ENCODE measurements around the gene BUD31.
"Not testable (repeated sequence)": the region's sequence is repeated elsewhere in the genome, so short reads cannot be mapped to it uniquely, and the experiment has no call there.

The BUD31 gene
- total RNA-seq: 111 to 118 reads per million in 2 donors

DNA sequence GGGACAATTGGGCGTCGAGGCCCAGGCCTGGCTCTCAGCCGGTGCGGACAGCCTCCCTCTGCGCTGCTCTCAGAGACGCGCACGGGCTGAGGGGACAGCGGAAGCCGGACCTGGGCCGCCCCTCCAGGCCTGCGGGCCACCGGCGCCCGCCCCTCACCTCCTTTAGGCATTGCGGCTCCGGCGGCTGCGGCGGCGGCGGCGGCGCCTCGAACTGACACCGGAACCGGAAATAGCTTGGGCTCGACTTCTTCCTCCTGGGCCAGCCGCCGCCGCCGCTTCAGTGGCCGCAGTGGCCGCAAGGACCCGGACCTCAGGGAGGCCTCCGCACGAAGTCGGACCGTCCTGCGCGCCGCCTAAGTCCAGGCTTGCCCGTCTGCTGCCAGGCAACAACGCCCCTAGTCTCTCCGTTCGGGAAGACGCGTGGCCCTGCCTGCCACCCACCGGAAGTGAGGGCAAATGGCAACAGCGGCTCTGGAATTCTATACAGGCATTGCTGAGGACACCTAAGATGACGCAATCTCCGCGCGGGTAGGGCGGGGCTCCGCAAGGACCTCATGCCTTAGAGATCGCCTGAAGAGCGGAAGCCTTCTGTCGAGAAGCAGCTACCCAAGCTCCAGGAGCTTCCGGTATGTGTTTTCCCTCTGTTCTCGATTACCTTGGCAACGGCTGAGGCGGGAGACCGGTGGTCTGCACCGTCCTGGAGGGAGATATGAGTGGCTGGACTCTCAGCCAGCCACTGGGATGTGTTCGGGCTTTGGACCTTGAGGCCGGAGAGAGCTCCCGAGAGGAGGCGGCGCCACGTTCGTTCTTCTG, at the start of gene BUD31, which contains the start of gene PDAP1:
TSS of gene BUD31 (plus strand) at position 591 of the 813 bp plus-strand sequence. CDS start 2,124 bp downstream, outside the sequence.
TSS of gene PDAP1 (minus strand) at position 219 of the 813 bp plus-strand sequence. CDS start at position 170, 49 bp downstream.
- peak; percentile 75 to 96 (median 90) for DNase-seq

DNA sequence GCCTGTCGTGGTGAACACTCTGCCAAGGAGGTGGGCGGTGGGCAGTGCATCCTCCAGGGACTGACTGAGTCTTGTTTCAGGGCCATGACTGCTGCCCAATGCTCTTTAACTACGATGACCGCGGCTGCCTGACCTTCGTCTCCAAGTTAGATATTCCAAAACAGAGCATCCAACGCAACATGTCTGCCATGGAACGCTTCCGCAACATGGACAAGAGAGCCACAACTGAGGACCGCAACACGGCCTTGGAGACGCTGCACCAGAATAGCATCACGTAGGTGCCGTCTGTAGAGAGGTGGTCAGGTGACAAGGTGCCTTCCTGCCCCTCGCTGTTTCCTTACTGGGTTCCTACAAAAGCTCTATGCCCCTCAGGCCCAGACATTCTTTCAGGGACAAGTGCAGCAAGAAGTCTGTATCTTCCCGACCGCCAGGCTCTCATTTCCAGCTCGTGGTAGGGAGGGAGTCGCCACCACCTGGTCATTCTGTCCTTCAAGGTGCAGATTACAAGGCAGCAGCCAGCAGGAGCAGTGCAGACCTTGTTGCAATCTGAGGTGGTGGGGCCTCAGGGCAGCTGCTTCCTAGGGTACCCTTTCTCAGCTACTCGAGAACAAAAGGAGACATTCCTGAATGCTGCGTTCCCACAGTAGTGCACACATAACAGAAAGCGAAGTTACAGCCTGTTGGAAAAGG, 49.2 kb upstream of the BUD31 start:
- DNase-seq: no peak

DNA sequence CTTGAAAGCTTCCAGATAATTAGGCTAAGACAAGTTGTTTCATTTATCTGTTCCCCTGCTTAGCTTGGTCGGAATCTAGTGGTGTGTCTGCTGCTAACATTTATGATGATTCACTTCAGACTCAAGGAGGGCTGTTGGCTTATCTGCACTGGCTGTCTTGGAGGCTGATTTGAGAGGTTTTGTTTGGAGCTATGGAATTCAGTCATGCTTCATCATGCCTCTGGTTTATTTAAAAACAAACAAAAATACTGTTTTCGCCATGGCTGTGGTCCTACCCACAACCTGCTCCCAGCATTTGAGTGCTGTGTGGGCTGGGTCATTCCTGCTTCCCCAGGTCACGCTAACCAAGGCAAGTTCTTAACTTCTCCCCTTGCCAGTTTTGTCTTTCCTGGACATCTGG, 46.0 kb upstream of the BUD31 start:
- DNase-seq: no peak

DNA sequence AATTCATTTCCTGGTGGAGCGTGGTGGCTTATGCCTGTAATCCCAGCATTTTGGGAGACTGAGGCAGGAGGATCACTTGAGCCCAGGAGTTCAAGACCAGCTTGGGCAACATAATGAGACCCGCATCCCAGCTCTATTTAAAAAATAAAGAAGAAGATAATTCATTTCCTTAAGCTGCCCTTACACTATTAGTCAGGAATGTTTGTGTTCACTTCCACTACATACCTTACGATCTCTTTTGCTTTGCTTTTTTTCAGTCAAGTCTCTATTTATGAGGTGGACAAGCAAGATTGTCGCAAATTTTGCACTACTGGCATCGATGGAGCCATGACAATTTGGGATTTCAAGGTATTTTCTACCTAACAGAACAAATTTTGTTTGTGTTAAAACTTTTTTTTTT, 45.5 kb upstream of the BUD31 start:
- DNase-seq: no peak

DNA sequence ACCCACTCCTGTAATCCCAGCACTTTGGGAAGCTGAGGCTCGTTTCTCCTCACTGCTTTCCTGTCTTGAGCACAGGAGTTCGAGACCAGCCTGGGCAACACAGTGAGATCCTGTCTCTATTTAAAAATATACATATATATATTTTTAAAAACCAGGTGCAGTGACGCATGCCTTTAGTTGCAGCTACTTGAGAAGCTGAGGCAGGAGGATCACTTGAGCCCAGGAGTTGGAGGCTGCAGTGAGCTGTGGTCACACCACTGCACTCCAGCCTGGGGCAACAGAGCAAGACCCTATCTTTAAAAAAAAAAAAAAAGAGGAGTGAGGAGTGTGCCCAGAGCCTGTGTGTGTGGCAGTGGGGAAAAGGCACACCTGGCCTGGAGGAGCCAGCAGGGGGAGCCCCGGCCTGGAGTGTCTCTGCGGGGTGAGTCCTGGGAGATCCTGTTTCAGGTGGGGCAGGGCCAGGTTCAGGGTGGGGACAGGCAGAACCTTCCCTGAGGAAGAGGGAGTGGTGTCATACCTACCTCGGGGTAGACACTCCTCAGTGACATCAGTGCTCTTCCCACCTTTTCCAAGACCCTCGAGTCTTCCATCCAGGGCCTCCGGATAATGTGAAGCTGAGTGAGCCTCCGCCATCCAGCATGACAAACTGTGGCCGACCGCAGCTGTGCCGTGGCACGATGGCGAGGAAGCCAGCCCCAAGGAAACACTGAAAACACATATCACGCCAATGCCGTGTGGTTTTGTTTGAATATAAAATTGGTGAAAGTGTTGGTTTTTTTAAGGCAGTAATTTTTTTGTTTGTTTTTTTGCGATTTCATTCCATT, 43.2 kb upstream of the BUD31 start:
- DNase-seq: peak; percentile 35 to 60 (median 44)

DNA sequence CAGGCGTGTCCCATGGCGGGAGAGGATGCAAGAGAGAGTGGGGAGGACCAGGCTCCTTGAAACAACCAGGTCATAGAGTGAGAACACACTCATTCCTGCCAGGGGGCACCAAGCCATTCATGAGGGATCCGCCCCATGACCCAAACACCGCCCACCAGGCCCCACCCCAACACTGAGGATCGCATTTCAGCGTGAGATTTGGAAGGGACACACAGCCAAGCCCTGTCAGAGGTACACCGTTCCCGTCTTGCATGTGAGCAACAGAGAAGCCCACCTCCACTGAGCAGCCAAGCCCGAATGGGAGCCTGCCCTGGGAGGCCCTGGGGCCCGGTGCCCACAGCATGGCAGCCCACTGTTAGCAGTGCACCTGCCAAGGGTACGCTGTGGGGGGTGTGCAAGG, 42.1 kb upstream of the BUD31 start:
- no peak for DNase-seq

DNA sequence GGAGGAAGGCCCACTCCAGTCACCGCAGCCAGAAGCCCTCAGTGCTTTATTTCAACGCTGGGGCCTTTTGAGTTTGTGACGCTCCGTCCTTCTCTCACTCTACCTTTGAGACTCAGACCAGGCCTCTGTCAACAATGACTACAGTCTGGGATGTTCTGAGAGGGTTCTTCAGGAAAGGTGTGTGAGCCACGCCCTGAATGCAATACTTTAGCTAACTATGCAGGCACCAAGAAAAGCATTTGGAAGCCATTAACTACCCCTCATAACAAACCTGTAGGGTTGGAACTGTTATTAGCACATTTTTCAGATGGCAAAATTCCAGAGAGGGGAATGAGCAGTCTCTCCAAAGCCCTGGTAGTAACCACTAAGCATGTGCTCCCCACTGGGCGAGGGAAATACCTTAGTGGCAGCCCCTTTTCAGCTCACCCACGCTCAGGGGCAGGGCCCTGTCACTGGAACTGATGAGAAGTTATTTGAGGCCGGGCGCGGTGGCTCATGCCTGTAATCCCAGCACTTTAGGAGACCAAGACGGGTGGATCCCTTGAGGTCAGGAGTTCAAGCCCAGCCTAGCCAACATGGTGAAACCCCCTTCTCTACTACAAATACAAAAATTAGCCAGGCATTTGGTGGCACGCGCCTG, 39.9 kb upstream of the BUD31 start:
- no peak for DNase-seq

DNA sequence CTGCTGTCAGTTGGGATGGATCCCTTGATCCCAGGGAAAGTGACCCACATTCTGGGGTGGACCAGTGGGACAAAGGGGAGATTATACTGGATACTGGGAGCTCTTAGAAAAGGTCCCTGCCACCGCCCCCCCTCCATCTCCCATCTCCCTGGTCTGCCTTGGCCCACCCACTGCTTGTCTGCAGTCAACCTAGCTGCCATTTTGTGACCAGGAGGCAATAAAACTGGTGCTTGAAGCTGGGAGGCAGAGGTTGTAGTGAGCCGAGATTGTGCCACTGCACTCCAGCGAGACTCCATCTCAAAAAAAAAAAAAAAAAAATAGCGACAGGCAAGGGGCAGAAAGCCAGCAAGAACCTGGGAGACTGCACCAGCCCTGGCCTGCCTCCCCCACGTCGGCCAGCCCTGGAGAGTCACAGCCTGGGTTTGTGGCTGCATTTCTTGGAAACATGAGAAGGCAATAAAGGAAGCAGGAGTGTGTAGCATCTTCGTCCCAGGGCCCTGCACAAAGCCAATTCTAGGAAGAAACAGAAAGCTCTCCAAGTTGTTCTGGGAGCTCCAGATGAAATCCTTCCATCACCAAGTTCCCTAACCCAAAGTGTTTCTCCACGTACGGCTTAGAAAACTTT, 38.9 kb upstream of the BUD31 start:
- no peak for DNase-seq

DNA sequence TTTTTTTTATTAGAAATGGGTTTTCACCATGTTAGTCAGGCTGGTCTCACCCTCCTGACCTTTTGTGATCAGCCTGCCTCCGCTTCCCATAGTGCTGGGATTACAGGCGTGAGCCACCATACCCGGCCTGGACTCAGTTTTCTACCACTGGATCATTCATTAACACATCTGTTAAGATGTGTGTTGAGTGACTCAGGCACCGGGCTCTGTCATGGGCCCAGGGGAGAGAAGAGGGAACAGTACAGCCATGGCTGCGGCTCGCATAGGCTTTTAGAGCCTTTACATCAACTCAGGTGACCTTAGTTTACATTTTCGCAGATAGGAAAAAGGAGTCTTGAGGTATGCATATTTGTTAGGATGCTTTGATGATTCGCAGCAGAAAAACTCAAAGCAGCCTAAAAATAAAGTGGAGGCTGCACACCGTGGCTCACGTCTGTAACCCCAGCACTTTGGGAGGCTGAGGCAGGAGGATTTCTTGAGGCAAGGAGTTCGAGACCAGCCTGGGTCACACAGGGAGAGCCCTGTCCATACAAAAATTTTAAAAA, 37.3 kb upstream of the BUD31 start:
- no peak for DNase-seq

DNA sequence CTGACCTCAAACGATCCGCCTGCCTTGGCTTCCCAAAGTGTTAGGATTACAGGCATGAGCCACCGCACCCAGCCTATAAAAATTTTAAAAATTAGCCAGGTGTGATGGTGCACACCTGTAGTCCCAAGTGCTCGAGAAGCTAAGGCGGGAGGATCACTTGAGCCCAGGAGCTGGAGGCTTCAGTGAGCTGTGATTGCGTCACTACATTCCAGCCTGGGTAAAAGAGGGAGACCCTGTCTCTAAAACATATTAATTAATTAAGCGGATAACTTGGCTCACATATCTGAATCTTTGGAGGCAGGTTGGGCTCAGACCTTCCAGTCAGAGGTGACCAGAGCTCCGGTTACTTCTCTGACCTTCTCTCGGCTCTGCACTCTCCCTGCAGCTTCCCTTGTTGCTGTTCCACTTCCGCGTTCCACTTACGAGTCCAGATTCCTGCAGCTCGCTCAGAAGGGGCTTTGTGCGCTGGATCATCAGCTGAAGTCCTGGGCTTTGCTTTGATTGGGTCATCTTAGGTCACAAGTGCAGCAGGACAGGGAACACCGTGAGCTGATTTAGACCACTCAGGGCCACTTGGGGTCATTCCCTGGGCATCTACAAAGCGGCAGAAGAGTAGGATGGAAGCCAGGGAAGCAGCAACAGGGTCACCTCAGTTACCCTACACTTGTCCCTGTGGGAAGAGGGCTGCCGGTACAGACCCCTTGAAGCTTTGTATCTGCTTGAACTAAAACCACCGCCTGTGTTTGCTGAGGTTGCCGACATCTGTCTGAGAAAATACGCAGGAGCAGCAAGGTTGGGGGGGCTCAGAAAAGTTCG, 36.3 kb upstream of the BUD31 start:
- no peak for DNase-seq

DNA sequence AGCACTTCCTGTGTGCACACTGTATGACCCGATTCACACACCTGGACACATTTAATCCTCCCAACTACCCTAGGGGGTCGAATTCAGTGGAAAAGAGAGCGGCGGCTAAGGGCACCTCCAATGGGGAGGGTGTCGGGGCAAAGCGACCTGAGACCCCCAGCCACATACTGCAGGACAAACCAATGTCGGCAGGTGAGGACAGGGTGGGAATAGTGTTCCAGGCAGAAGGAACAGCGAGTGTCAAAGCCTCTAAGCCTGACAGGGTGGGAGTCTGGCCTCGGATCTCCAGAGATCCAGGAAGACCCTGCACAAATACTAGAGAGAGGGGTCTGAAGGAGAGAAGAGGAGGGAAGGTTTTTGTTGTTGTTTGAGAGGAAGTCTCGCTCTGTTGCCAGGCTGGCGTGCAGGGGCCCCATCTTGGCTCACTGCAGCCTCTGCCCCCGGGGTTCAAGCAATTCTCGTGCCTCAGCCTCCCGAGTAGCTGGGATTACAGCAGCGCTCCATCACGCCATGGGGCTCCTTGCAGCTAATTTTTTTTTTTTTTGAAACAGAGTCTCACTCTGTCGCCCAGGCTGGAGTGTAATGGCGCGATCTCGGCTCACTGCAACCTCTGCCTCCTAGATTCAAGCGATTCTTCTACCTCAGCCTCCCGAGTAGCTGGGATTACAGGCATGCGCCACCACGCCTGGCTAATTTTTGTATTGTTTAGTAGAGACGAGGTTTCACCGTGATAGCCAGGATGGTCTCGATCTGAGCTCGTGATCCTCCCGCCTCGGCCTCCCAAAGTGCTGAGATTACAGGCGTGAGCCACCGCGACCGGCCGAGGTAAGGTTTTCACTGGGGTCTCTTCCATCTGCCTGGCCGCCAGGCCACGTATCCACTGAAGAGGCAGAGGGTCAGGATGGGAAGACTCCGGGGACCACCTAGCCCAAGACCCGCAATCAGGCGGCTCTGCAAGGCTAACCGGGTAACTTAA, 35.4 kb upstream of the BUD31 start:
- no peak for DNase-seq

DNA sequence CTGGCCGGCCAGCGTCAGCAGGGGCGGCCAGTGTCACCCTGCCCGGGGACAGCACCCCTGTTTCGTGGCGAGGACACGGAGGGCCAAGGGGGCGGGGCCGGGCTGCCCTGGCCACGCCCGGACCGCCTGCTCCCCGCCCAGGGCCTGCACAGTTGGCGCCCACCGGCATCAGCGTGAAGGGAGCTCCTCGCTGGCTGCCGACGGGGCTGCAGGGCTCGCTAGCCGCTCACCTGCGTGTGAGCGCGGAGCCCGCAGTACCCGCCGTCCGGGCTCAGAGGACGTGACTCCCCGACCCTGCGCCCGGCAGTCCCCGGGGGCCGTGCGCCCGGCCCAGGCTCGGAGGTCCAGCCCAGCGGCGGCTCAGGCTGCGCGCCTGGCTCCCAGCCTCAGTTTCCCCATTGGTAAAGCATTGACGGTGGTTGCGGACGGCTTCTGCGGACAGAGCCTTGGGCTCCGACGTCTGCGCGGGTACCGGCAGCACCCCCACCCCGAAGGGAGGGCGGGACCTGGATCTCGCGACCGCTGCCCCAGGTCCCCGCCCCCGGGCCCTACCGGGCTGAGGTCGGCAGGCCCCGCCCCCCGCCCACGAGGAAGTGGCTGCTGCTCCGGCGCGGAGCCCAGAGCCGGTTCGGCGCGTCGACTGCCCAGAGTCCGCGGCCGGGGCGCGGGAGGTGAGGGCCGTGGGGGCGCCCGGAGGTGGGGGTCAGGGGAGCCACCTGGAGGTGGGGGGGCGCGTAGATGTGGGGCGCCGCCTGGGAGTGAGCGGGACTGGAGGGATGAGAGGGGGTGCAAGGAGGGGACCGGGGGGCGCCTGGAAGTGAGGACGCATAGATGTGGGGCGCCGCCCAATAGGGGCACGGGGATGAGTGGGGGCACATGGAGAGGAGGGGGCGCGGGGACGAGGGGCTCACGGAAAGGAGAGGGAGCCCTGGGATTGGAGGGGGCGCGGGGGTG, 34.4 kb upstream of the BUD31 start, which contains the start of gene ARPC1B:
TSS of gene ARPC1B (plus strand) at position 620 of the 954 bp plus-strand sequence. CDS start 10,985 bp downstream, outside the sequence.
- DNase-seq: peak; percentile 70 to 95 (median 78)

DNA sequence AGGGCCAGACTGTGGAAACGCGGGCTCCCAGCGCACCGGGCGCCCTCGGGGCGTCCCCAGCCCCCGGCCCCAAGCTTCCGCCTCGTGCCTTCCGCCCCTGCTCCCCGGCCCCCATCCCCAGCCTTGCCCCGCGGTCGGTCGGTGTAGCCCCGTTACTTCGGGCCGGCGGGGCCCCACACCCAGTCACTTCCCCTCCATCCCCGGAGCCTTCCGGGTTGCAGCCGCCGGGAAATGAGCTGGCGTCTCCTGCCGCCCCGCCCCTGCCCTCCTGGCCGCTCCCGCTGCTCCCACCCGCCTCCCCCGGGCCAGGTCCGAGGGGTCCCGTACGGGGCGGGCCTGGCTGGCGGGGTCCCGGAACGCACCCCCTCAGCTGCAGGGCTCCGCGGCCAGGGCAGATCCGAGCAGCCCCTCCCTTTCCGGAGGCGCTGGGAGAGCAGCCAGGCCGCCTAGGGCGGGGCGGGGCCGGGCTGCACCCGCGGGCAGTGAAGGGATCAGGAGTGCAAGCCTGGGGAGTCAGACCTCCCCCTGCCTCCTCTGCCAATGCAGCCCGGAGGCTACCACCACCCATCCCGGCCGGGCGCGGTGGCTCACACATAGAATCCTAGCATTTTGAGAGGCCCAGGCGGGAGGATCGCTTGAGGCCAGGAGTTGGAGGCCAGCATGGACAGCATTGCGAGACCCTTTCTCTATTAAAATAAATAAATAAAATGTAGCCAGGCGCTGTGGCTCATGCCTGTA, 33.5 kb upstream of the BUD31 start:
- peak; percentile 47 to 81 (median 59) for DNase-seq

DNA sequence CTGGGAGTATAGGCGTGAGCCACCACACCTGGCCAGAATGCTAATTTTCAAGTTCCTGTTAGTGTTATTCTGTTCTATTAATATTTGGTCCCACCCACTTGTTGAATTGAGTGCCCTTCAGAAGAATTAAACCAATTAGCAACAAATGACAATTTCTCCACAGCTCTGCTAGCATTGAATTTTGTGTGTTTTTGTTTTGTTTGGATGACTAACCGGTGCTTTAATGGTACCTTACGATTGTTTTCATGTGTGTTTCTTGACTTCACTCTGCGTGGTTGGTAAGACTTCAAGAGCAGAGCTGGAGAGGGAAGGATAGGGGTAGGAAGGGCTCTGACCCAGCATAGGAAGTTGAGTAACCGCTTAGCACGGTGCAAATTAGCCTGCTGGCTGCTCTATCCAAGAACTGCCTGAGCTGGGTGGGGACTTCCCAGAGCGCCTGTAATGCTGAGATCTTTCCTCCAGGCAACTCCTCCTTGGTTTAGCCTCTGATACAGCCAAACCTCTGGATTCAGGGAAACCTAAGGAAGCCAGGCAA, 29.7 kb upstream of the BUD31 start:
- peak; percentile 24 to 67 (median 60) for DNase-seq

DNA sequence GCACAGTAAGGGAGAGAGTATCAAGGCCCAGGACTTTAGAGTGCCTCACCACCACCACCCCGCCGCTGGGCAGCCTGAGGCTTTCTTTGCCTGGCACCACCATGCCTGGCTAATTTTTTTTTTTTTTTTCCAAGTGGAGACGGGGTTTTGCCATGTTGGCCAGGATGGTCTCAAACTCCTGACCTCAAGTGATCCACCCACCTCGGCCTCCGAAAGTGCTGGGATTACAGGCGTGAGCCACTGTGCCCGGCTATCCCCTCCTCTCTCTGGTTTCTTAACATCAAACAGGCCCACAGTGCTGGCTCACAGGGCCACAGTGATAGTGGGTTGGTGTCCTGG, 29.1 kb upstream of the BUD31 start:
- not testable (repeated sequence) for DNase-seq

DNA sequence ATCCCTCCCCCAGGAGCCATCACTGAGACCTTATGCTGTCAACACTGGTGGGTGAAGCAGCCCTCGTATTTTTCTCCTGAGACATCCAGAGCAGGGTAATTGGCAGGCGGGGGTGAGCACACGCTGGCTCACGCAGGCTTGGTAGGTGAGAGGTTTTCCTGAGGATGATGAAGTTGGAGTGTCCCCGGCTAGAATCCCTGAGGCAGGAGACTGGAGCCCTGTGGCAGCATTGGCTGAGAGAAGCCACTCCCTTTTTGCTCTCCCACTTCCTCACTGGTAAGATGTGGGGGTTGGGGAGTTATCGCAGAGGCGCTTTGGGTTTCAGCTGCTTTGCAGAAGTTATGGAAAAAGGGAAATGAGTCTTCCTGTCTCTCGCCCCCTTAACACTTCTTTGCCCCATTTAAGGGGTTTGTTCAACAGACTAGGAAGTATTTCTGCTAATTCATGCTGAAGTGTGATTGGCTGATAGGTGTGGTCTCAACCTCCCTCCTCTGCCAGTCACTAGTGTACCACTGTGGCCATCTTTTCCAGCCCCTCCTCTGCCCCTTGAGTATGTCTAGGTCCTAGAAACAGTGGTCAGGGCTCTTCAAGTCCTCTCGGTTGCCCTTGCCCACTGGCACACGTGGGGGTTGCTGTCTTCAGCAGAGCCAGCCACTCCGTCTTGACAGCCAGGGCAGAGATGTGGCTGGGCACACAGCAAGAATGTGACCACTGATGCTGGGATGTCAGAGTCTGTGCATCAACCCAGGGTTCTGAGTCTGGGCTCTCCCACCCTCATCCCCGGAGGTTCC, 28.5 kb upstream of the BUD31 start:
- DNase-seq: peak in 2 of 5 experiments; percentile 43 to 68

Measured in T-helper 2 cell (primary cell).